H9 (cell line): ENCODE results near the gene TENM4. TPM values are rescaled to one million over a fixed set of nuclear protein-coding genes. Genes with fewer than 3 reads are reported as not detected.

Experiments
- DNase-seq: peaks from one replicate; pipeline ENCODE4 v3.0.0-alpha.2; 2017
- H2AFZ ChIP-seq: one replicate; pipeline ENCODE4 v1.6.1; 2013; ENCODE audit warnings: mild to moderate bottlenecking, low read length, control low read depth, moderate library complexity
- H2AK5ac ChIP-seq: 2 replicates; pipeline ENCODE4 v1.6.1; 2013; ENCODE audit warnings: low read length, control low read depth, mixed read lengths; ENCODE audit not compliant: insufficient read length
- H2BK120ac ChIP-seq: one replicate; pipeline ENCODE4 v1.6.1; 2013; ENCODE audit warnings: low read depth, mild to moderate bottlenecking, low read length, control low read depth, inconsistent platforms; ENCODE audit not compliant: poor library complexity, severe bottlenecking
- H2BK12ac ChIP-seq: 2 replicates; pipeline ENCODE4 v1.6.1; 2013; ENCODE audit warnings: low read length, control low read depth, mixed read lengths, low read depth; ENCODE audit not compliant: insufficient read length
- H2BK15ac ChIP-seq: 2 replicates; pipeline ENCODE4 v1.6.1; 2013; ENCODE audit warnings: low read depth, low read length, control low read depth
- H2BK20ac ChIP-seq: one replicate; pipeline ENCODE4 v1.6.1; 2013; ENCODE audit warnings: low read depth, mild to moderate bottlenecking, low read length, control low read depth, inconsistent platforms; ENCODE audit not compliant: poor library complexity, severe bottlenecking
- H2BK5ac ChIP-seq: 2 replicates; pipeline ENCODE4 v1.6.1; 2013; ENCODE audit warnings: low read length, control low read depth, mixed read lengths; ENCODE audit not compliant: insufficient read length
- H3K14ac ChIP-seq: 2 replicates; pipeline ENCODE4 v1.6.1; 2013; ENCODE audit warnings: low read length, control low read depth; ENCODE audit not compliant: insufficient read depth
- H3K18ac ChIP-seq: 2 replicates; pipeline ENCODE4 v1.6.1; 2013; ENCODE audit warnings: low read depth, mild to moderate bottlenecking, mixed read lengths, low read length, control low read depth; ENCODE audit not compliant: insufficient read length
- H3K23ac ChIP-seq: 2 replicates; pipeline ENCODE4 v1.6.1; 2013; ENCODE audit warnings: low read length, control low read depth, mixed read lengths, low read depth; ENCODE audit not compliant: insufficient read length
- H3K23me2 ChIP-seq: 2 replicates; pipeline ENCODE4 v1.6.1; 2013; ENCODE audit warnings: low read depth, mild to moderate bottlenecking, mixed read lengths, low read length, control low read depth; ENCODE audit not compliant: insufficient read length, poor library complexity, severe bottlenecking
- H3K27ac ChIP-seq: 2 replicates; pipeline ENCODE4 v1.5.1; 2013; ENCODE audit warnings: low read length, control low read depth, mixed read lengths, low read depth; ENCODE audit not compliant: insufficient read length
- H3K27me3 ChIP-seq: 2 replicates; pipeline ENCODE4 v1.6.1; 2013; ENCODE audit warnings: low read length, control low read depth, inconsistent platforms; ENCODE audit not compliant: insufficient read depth
- H3K4ac ChIP-seq: 2 replicates; pipeline ENCODE4 v1.6.1; 2013; ENCODE audit warnings: low read depth, mild to moderate bottlenecking, control low read depth, inconsistent platforms, low read length, moderate library complexity
- H3K4me1 ChIP-seq: 2 replicates; pipeline ENCODE4 v1.6.1; 2013; ENCODE audit warnings: low read length, control low read depth, inconsistent platforms; ENCODE audit not compliant: insufficient read depth
- H3K4me2 ChIP-seq: 2 replicates; pipeline ENCODE4 v1.6.1; 2013; ENCODE audit warnings: low read length, control low read depth, mixed read lengths; ENCODE audit not compliant: insufficient read length, insufficient read depth
- H3K56ac ChIP-seq: 2 replicates; pipeline ENCODE4 v1.6.1; 2013; ENCODE audit warnings: low read depth, mild to moderate bottlenecking, mixed read lengths, low read length, control low read depth; ENCODE audit not compliant: insufficient read length
- H3K79me1 ChIP-seq: 2 replicates; pipeline ENCODE4 v1.6.1; 2013; ENCODE audit warnings: low read depth, mild to moderate bottlenecking, moderate library complexity, low read length, control low read depth, inconsistent platforms; ENCODE audit not compliant: insufficient read depth, poor library complexity, severe bottlenecking
- H3K79me2 ChIP-seq: 2 replicates; pipeline ENCODE4 v1.6.1; 2013; ENCODE audit warnings: low read length, control low read depth, inconsistent platforms; ENCODE audit not compliant: insufficient read depth
- H3K9ac ChIP-seq: 2 replicates; pipeline ENCODE4 v1.6.1; 2013; ENCODE audit warnings: low read length, control low read depth, mixed read lengths; ENCODE audit not compliant: insufficient read length; ENCODE audit errors: extremely low read depth
- H3K9me3 ChIP-seq: one replicate; pipeline ENCODE4 v1.6.1; 2013; ENCODE audit warnings: low read depth, low read length, inconsistent platforms; ENCODE audit not compliant: control insufficient read depth
- H3T11ph ChIP-seq: one replicate; pipeline ENCODE4 v1.6.1; 2013; ENCODE audit warnings: mild to moderate bottlenecking, low read length, control low read depth, inconsistent platforms
- H4K20me1 ChIP-seq: one replicate; pipeline ENCODE4 v1.6.1; 2013; ENCODE audit not compliant: control insufficient read depth, insufficient read length, insufficient read depth
- H4K5ac ChIP-seq: 2 replicates; pipeline ENCODE4 v1.6.1; 2013; ENCODE audit warnings: low read depth, mild to moderate bottlenecking, mixed read lengths, low read length, control low read depth; ENCODE audit not compliant: insufficient read length
- H4K8ac ChIP-seq: replicated peaks from 2 replicates; pipeline ENCODE4 v1.6.1; 2013; ENCODE audit warnings: low read length, control low read depth, mixed read lengths, low read depth; ENCODE audit not compliant: insufficient read length
- H4K91ac ChIP-seq: 2 replicates; pipeline ENCODE4 v1.6.1; 2013; ENCODE audit warnings: low read depth, mild to moderate bottlenecking, moderate library complexity, mixed read lengths, low read length, control low read depth; ENCODE audit not compliant: insufficient read length
- H3K27ac Mint-ChIP-seq, 3 experiments: 2 replicates in 2 of 3; 3 replicates in 1 of 3; pipeline ENCODE4 v1.8.0; 2020 to 2021; ENCODE audit warnings: mixed read lengths in 3 of 3, mild to moderate bottlenecking in 1 of 3, moderate library complexity in 1 of 3
- H3K27me3 Mint-ChIP-seq: 2 replicates; pipeline ENCODE4 v1.8.0; 2021; ENCODE audit warnings: low read depth, mild to moderate bottlenecking, moderate library complexity, mixed read lengths
- H3K36me3 Mint-ChIP-seq, 3 experiments: 2 replicates in 2 of 3; 3 replicates in 1 of 3; pipeline ENCODE4 v1.8.0; 2020 to 2021; ENCODE audit warnings: low read depth in 3 of 3, mixed read lengths in 3 of 3; ENCODE audit not compliant: insufficient read depth in 1 of 3
- H3K4me1 Mint-ChIP-seq, 2 experiments: 2 replicates each; pipeline ENCODE4 v1.8.0; 2020; ENCODE audit warnings: mixed read lengths in 2 of 2
- H3K4me3 Mint-ChIP-seq, 2 experiments: 2 replicates in 1 of 2; 3 replicates in 1 of 2; pipeline ENCODE4 v1.8.0; 2020 to 2021; ENCODE audit warnings: mild to moderate bottlenecking in 2 of 2, mixed read lengths in 2 of 2, moderate library complexity in 1 of 2
- H3K9me3 Mint-ChIP-seq, 2 experiments: 2 replicates in 1 of 2; 3 replicates in 1 of 2; pipeline ENCODE4 v1.8.0; 2020; ENCODE audit warnings: mild to moderate bottlenecking in 2 of 2, mixed read lengths in 2 of 2, moderate library complexity in 1 of 2
- WGBS: extraction: QIAGEN DNeasy Blood & Tissue Kit; methylation state at CpG from one replicate; pipeline ENCODE4 v1.1.7; 2013; ENCODE audit warnings: missing lambda C conversion rate, low lambda C conversion rate, mixed read lengths; ENCODE audit not compliant: insufficient read length; ENCODE audit errors: extremely low coverage; 5-methylcytosine and 5-hydroxymethylcytosine counted together
- total RNA-seq: library from RNA; stranded (reverse); gene quantifications from 2 replicates; pipeline ENCODE4 v1.2.1, GENCODE V29; 2021
- TF ChIP-seq, protein P1 (sequence below): fragments of 200-600 bp; sonication (generic); conservative IDR thresholded peaks from 3 replicates; pipeline ENCODE4 v1.8.0; 2021; ENCODE audit warnings: antibody characterized with exemption, mild to moderate bottlenecking

Gene TENM4
- total RNA-seq, 1 experiment from 2014 or later = 4.6 TPM

DNA sequence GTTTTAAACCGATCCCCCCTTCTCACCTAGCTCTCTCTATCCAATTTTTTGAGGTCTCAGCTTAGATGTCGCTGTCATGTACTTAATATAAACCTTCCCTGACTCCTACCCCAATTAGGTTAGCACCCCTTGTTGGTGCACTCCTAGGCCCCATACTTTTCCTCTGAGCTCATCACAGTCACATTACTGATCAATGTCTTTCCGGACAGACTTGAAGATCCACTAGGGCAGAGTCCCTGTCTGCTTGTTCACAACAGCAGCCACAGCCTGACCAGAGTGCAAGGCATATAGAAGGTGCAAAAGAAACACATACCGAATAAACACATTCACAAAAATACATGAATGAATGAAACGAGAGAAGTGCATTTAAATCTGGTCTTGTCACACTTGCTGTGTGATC, 605.2 kb downstream of the TENM4 start:
- Histone ChIP-seq H3T11ph (no peak overlapping the region), H3K79me2 (no peaks in the 10 kb centered on the region), H2BK120ac (no peak overlapping the region), H3K18ac (no peak overlapping the region), H2AK5ac (no peak overlapping the region), H2BK20ac (no peak overlapping the region), H4K91ac (no peak overlapping the region), H3K23me2 (no peaks in the 10 kb centered on the region), H4K5ac (no peak overlapping the region), H3K4me1 (no peaks in the 10 kb centered on the region), H3K9me3 (no peaks in the 10 kb centered on the region), H2BK15ac (no peak overlapping the region), H3K23ac (no peak overlapping the region), H4K20me1 (no peaks in the 10 kb centered on the region), H3K27me3 (no peaks in the 10 kb centered on the region), H3K79me1 (no peaks in the 10 kb centered on the region), H3K56ac (no peak overlapping the region), H2AFZ (no peak overlapping the region), H3K9ac (no peak overlapping the region), H2BK5ac (no peak overlapping the region), H3K4me2 (no peak overlapping the region), H2BK12ac (no peak overlapping the region), H4K8ac (no peak overlapping the region), H3K14ac (no peak overlapping the region), H3K4ac (no peak overlapping the region), H3K27ac (no peak overlapping the region)
- H3K27ac Mint-ChIP-seq = peak overlapping the region in 1 of 3 experiments; percentile 19; a peak in 2 of 7 replicates
- no peak for DNase-seq
- no peaks in the 10 kb centered on the region for H3K27me3 Mint-ChIP-seq
- TF ChIP-seq, protein P1, sequence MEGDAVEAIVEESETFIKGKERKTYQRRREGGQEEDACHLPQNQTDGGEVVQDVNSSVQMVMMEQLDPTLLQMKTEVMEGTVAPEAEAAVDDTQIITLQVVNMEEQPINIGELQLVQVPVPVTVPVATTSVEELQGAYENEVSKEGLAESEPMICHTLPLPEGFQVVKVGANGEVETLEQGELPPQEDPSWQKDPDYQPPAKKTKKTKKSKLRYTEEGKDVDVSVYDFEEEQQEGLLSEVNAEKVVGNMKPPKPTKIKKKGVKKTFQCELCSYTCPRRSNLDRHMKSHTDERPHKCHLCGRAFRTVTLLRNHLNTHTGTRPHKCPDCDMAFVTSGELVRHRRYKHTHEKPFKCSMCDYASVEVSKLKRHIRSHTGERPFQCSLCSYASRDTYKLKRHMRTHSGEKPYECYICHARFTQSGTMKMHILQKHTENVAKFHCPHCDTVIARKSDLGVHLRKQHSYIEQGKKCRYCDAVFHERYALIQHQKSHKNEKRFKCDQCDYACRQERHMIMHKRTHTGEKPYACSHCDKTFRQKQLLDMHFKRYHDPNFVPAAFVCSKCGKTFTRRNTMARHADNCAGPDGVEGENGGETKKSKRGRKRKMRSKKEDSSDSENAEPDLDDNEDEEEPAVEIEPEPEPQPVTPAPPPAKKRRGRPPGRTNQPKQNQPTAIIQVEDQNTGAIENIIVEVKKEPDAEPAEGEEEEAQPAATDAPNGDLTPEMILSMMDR = no peak
- no CpG with 5 or more reads among the region's 5 CpGs for WGBS
- H3K36me3 Mint-ChIP-seq = no peaks in the 10 kb centered on the region
- no peak overlapping the region for H3K4me3 Mint-ChIP-seq
- no peaks in the 10 kb centered on the region for H3K9me3 Mint-ChIP-seq
- H3K4me1 Mint-ChIP-seq = peaks cover 4 to 5% of the 10 kb centered on the region in 2 experiments; a peak in 3 of 4 replicates
